K562 (cell line): ENCODE measurements around the gene PDE1C.

Source experiments
- EP300 ChIP-seq: IDR thresholded peaks from 2 replicates; pipeline ENCODE4 v1.6.1; 2012; ENCODE audit warnings: low read length, improper control_type of control experiment
- GATAD2A ChIP-seq: fragments of 450-650 bp; IDR thresholded peaks from 2 replicates; pipeline ENCODE4 v1.6.1; 2017
- HIVEP1 ChIP-seq: fragments of 250-450 bp; sonication (Bioruptor Pico); IDR thresholded peaks from 2 replicates; pipeline ENCODE4 v1.4.0; 2020; ENCODE audit warnings: mild to moderate bottlenecking
- LARP7 ChIP-seq: fragments of 450-650 bp; IDR thresholded peaks from 2 replicates; pipeline ENCODE4 v1.6.1; 2016
- MEF2A ChIP-seq: IDR thresholded peaks from 2 replicates; pipeline ENCODE4 v1.6.1; 2011; ENCODE audit warnings: low read depth, mild to moderate bottlenecking, low read length, moderate library complexity; ENCODE audit not compliant: control insufficient read depth
- PHF20 ChIP-seq: fragments of 450-650 bp; IDR thresholded peaks from 2 replicates; pipeline ENCODE4 v1.6.1; 2018; ENCODE audit not compliant: partially characterized antibody
- POLR2A ChIP-seq: fragments of 450-650 bp; conservative IDR thresholded peaks from 2 replicates; pipeline ENCODE4 v1.6.1; 2016
- TAF1 ChIP-seq: IDR thresholded peaks from 2 replicates; pipeline ENCODE4 v1.6.1; 2011; ENCODE audit warnings: mild to moderate bottlenecking, low read length, moderate library complexity; ENCODE audit not compliant: insufficient read depth, control insufficient read depth, severe bottlenecking; ENCODE audit errors: extremely low read depth
- YY1 ChIP-seq, 3 experiments: IDR thresholded peaks; 2 replicates each; pipeline ENCODE4 v1.6.1; 2011; ENCODE audit warnings: low read length in 2 of 3, mild to moderate bottlenecking in 2 of 3, moderate library complexity in 2 of 3, borderline replicate concordance in 1 of 3, control low read depth in 1 of 3, low read depth in 1 of 3; ENCODE audit not compliant: insufficient read depth in 3 of 3, insufficient replicate concordance in 2 of 3, control insufficient read depth in 1 of 3, insufficient read length in 1 of 3; ENCODE audit errors: extremely low read depth in 1 of 3
- ZFX ChIP-seq: sonication (generic); formaldehyde crosslinking; IDR thresholded peaks from 2 replicates; pipeline ENCODE4 v1.8.0; 2022; ENCODE audit warnings: mild to moderate bottlenecking, missing genetic modification reagents, moderate library complexity
- ZNF644 ChIP-seq: fragments of 200-800 bp; sonication (Bioruptor generic); IDR thresholded peaks from 2 replicates; pipeline ENCODE4 v1.6.1; 2016; ENCODE audit warnings: low read depth, missing genetic modification characterization, missing compliant biosample characterization
- TF ChIP-seq, protein P1 (sequence below), 3 experiments: IDR thresholded peaks in 2 of 3; conservative IDR thresholded peaks in 1 of 3; 2 replicates each; pipeline ENCODE4 v1.5.1; 2011 to 2012; ENCODE audit warnings: low read length in 3 of 3, mild to moderate bottlenecking in 3 of 3, control low read depth in 2 of 3, improper control_type of control experiment in 1 of 3, inconsistent platforms in 1 of 3, low read depth in 1 of 3, mixed read lengths in 1 of 3, moderate library complexity in 1 of 3; ENCODE audit not compliant: insufficient read depth in 2 of 3
- TF ChIP-seq, protein P2 (sequence below): IDR thresholded peaks from 2 replicates; pipeline ENCODE4 v1.6.1; 2011; ENCODE audit warnings: borderline replicate concordance, low read depth, mild to moderate bottlenecking, moderate library complexity, low read length; ENCODE audit not compliant: insufficient read depth, poor library complexity, severe bottlenecking
- TF ChIP-seq, protein P3 (sequence below): fragments of 250-450 bp; sonication (Bioruptor Pico); IDR thresholded peaks from 2 replicates; pipeline ENCODE4 v1.4.0; 2020; ENCODE audit warnings: mild to moderate bottlenecking, moderate library complexity

GRCh38 chr7:31815796-31816195 lies 254.4 kb downstream of the PDE1C start:
- TF ChIP-seq MEF2A (no peak), ZNF644 (no peak), ZFX (no peak), TAF1 (no peak), HIVEP1 (CRISPR knock-in tag) (no peak), POLR2A (no peak), LARP7 (no peak), GATAD2A (no peak), EP300 (no peak), YY1 (IDR thresholded peaks at IDR 0.05; ENCODE audit: borderline replicate concordance in 1 of 3, control insufficient read depth in 1 of 3, extremely low read depth in 1 of 3, insufficient read depth in 3 of 3, insufficient read length in 1 of 3, insufficient replicate concordance in 2 of 3, low read depth in 1 of 3, low read length in 2 of 3) (no peak), PHF20 (no peak)
- TF ChIP-seq, protein P1, sequence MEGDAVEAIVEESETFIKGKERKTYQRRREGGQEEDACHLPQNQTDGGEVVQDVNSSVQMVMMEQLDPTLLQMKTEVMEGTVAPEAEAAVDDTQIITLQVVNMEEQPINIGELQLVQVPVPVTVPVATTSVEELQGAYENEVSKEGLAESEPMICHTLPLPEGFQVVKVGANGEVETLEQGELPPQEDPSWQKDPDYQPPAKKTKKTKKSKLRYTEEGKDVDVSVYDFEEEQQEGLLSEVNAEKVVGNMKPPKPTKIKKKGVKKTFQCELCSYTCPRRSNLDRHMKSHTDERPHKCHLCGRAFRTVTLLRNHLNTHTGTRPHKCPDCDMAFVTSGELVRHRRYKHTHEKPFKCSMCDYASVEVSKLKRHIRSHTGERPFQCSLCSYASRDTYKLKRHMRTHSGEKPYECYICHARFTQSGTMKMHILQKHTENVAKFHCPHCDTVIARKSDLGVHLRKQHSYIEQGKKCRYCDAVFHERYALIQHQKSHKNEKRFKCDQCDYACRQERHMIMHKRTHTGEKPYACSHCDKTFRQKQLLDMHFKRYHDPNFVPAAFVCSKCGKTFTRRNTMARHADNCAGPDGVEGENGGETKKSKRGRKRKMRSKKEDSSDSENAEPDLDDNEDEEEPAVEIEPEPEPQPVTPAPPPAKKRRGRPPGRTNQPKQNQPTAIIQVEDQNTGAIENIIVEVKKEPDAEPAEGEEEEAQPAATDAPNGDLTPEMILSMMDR (IDR thresholded peaks at IDR 0.05 in 2 of 3, conservative IDR thresholded peaks at IDR 0.05 in 1 of 3; ENCODE audit: insufficient read depth in 2 of 3, low read depth in 1 of 3, low read length in 3 of 3) = no peak
- TF ChIP-seq, protein P2, sequence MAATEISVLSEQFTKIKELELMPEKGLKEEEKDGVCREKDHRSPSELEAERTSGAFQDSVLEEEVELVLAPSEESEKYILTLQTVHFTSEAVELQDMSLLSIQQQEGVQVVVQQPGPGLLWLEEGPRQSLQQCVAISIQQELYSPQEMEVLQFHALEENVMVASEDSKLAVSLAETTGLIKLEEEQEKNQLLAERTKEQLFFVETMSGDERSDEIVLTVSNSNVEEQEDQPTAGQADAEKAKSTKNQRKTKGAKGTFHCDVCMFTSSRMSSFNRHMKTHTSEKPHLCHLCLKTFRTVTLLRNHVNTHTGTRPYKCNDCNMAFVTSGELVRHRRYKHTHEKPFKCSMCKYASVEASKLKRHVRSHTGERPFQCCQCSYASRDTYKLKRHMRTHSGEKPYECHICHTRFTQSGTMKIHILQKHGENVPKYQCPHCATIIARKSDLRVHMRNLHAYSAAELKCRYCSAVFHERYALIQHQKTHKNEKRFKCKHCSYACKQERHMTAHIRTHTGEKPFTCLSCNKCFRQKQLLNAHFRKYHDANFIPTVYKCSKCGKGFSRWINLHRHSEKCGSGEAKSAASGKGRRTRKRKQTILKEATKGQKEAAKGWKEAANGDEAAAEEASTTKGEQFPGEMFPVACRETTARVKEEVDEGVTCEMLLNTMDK = no peak
- TF ChIP-seq, protein P3, sequence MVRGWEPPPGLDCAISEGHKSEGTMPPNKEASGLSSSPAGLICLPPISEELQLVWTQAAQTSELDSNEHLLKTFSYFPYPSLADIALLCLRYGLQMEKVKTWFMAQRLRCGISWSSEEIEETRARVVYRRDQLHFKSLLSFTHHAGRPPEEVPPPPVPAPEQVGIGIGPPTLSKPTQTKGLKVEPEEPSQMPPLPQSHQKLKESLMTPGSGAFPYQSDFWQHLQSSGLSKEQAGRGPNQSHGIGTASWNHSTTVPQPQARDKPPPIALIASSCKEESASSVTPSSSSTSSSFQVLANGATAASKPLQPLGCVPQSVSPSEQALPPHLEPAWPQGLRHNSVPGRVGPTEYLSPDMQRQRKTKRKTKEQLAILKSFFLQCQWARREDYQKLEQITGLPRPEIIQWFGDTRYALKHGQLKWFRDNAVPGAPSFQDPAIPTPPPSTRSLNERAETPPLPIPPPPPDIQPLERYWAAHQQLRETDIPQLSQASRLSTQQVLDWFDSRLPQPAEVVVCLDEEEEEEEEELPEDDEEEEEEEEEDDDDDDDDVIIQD (CRISPR knock-in tag) = no peak
